ENCODE measurements around the gene ZNF805.

DNA sequence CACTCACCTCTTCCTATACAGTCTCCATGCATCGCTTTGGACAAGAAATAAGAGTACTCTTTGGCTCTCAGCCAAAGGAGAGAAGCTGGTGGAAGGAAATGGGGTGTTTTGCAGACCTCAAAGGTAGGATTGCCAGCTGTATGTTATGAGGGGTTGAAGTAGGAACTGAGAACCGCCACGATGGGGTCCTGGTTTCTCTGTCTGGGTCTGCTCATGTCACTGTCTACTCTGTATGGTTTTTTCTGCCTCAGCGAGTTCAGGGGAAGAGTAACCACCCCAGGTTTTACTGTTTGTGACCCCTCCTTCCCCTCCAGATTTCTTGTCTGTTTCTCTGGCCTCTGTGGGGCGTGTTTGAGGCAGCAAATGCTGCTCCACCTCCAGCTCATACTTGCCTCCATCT is 4.1 kb downstream of the ZNF805 start:
- TF ChIP-seq GATA2 (IDR thresholded peaks at IDR 0.05; ENCODE audit: low read depth, low read length) (no peak), GATA3 (IDR thresholded peaks at IDR 0.05; ENCODE audit: low read depth, low read length) (no peak)

Data from SH-SY5Y (cell line).